Superior temporal gyrus (tissue), 1 donor: ENCODE data around the gene KIR3DL1.
A peak's percentile ranks its signal among the peaks of the same experiment; 100 is the strongest.
"Not testable (repeated sequence)": the region's sequence is repeated elsewhere in the genome, so short reads cannot be mapped to it uniquely, and the experiment has no call there.

ENCODE experiments used
- DNase-seq: peaks from one replicate; pipeline ENCODE4 v3.0.0-alpha.2; 2016; ENCODE audit errors: extremely low spot score

The KIR3DL1 gene

DNA sequence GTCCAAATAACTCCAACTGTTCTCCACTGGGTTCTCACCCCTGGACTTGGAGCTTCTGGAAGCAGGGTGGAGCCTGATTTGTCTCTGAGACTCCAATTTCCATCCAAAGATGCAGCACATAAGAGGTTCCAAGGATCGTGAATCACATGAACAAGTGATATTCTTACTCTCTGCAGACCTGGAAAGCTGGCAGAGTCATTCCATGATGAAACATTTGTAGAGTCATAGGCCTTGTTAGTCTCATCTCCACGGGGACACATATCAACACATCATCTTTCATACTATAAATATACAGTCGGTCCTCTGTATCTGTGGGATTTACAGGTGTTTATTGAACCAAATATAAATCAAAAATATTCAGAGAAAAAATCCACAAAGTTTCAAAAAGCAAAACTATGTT, 1.7 kb upstream of the KIR3DL1 start:
- not testable (repeated sequence) for DNase-seq

DNA sequence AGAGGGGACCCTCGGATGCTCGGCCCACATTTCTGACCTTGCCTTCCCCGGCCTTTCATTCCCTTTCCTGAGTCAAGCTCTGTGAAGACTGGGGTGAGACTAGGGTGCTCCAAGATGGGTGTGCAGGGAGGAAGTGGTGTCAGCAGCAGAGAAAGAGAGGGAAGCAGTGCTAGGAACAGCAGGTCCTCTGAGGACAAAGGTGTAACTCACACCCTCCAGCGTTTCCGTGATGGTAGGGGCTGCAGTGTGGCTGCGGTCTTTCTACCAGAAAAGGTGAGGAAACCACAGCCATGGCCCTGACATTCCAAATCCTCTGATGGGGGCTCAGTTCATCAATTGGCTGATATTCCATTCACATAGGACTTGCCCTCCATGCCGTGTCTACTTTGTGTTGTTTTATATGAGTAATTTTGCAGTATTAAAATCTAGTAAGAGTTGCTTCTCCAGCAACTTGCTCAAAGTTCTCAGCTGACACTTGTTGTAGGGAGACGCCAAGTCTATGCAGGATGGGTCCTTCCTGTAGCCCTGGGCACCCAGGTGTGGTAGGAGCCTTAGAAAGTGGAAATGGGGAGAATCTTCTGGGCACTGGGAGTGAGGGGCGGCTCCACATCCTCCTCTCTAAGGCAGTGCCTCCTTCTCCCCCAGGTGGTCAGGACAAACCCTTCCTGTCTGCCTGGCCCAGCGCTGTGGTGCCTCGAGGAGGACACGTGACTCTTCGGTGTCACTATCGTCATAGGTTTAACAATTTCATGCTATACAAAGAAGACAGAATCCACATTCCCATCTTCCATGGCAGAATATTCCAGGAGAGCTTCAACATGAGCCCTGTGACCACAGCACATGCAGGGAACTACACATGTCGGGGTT, 1.6 kb downstream of the KIR3DL1 start:
- DNase-seq, result no peak

DNA sequence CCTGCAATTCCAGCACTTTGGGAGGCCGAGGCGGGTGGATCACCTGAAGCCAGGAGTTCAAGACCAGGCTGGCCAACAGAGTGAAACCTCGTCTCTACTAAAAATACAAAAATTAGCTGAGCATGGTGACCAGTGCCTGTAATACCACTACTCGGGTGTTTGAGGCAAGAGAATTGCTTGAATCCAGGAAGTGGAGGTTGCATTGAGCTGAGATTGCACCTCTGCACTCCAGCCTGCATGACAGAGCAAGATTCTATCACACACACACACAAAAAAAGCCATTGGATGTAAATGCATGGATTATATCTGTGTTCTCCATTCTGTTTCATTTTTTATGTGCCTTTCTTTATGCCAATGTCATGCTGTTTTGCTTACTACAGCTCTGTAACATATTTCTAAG, 8.1 kb downstream of the KIR3DL1 start:
- DNase-seq, result not testable (repeated sequence)

DNA sequence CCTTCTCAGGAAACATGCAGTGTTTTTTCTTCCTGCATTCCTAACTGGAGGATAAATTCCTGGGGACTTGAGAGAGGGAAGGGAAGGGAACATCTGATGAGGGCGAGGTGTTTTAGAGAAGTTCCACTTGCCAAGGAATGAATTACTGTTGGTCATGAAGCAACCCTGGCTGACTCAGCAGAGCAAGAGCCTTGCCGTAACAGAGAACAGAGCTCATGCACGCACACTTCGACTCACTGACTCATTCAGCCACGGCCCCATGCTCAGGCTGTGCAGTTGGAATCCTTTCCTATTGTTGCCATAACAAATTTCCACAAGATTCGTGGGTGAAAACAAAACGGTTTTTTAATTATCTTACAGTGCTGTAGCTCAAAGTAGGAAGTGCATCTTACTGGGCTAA, 9.1 kb downstream of the KIR3DL1 start:
- DNase-seq, result not testable (repeated sequence)

DNA sequence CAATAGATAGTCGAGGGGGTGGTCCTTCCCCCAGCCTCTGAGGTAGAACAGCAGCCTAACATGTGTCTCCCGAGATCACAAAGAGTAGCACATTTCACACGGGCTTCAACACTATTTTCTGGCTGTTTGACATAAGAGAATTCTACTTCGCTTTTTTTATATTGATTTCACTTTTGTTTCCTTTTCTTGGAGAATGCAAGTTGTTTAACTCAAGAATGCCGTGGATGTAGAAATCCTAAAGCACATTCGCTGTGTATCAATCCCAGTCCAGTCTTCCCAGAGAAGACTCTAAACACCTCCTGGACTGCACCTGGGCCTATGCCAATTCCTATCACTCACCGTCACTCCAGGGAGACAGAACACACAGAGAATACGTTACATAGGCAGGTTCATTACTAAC, 11.8 kb downstream of the KIR3DL1 start:
- DNase-seq, result not testable (repeated sequence)

DNA sequence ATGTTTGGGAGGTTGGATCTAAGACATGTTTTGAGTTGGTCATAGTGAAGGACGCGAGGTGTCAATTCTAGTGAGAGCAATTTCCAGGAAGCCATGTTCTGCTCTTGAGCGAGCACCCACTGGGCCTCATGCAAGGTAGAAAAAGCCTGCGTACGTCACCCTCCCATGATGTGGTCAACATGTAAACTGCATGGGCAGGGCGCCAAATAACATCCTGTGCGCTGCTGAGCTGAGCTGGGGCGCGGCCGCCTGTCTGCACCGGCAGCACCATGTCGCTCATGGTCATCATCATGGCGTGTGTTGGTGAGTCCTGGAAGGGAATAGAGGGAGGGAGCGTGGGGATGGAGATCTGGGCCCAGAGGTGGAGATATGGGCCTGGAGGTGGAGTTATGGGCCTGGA, 16.2 kb downstream of the KIR3DL1 start, which contains the start of gene KIR2DS4:
KIR2DS4 (plus strand) TSS at position 181 of the 400 bp plus-strand sequence.
- DNase-seq, result not testable (repeated sequence)

DNA sequence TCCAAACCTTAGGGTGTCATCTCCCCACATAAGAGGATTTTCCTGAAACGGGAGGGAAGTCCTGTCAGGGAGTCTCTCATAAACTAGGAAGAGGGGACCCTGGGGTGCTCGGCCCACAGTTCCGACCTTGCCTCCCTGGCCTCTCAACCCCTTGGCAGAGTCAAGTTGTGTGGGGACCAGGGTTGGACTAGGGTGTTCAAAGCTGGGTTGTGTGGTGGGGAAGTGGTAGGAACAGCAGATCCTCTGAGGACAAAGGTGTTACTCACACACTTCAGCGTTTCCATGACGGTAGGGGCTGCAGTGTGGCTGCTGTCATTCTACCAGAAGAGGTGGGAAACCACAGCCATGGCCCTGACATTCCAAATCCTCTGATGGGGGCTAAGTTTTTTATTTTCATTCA, 18.9 kb downstream of the KIR3DL1 start:
- DNase-seq, result not testable (repeated sequence)

DNA sequence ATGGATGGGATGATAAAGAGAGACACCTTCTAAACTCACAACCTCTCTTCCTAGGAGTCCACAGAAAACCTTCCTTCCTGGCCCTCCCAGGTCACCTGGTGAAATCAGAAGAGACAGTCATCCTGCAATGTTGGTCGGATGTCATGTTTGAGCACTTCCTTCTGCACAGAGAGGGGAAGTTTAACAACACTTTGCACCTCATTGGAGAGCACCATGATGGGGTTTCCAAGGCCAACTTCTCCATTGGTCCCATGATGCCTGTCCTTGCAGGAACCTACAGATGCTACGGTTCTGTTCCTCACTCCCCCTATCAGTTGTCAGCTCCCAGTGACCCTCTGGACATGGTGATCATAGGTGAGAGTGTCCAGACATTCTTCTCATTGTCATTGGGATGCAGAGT, 21.3 kb downstream of the KIR3DL1 start:
- DNase-seq, result not testable (repeated sequence)

DNA sequence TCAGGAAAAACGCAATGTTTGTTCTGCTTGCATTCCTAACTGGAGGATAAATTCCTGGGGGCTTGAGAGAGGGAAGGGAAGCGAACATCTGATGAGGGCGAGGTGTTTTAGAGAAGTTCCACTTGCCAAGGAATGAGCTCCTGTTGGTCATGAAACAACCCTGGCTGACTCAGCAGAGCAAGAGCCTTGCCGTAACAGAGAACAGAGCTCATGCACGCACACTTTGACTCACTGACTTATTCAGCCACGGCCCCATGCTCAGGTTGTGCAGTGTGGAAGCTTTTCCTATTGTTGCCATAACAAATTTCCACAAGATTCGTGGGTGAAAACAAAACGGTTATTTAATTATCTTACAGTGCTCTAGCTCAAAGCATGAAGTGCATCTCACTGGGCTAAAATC, 26.9 kb downstream of the KIR3DL1 start:
- not testable (repeated sequence) for DNase-seq

DNA sequence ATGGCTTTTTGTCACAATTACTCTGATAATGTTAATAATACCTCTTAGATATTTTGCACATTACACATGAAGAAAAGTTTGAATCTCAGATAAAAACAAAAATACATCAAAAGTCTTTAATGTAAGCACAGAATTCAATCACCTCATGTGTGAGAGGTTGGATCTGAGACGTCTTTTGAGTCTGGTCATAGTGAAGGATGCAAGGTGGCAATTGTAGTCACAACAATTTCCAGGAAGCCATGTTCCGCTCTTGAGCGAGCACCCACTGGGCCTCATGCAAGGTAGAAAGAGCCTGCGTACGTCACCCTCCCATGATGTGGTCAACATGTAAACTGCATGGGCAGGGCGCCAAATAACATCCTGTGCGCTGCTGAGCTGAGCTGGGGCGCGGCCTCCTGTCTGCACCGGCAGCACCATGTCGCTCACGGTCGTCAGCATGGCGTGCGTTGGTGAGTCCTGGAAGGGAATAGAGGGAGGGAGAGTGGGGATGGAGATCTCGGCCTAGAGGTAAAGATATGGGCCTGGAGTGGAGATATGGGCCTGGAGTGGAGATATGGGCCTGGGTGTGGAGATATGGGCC, 33.9 kb downstream of the KIR3DL1 start, which contains the start of gene KIR3DL2:
KIR3DL2 (plus strand) TSS at position 383 of the 580 bp plus-strand sequence; CDS start at position 416, 33 bp downstream.
- not testable (repeated sequence) for DNase-seq

DNA sequence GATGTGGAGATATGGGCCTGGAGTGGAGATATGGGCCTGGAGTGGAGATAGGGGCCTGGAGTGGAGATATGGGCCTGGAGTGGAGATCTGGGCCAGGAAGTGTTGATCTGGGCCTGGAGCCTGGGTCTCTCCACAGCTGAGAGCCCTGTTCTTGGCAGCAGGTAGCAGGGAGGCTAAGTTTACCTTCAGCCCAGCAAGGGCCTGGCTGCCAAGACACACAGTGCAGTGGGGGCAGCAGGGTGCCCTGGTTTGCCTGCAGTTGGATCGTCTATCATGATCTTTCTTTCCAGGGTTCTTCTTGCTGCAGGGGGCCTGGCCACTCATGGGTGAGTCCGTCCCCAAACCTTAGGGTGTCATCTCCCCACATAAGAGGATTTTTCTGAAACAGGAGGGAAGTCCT, 34.7 kb downstream of the KIR3DL1 start:
- no peak for DNase-seq

DNA sequence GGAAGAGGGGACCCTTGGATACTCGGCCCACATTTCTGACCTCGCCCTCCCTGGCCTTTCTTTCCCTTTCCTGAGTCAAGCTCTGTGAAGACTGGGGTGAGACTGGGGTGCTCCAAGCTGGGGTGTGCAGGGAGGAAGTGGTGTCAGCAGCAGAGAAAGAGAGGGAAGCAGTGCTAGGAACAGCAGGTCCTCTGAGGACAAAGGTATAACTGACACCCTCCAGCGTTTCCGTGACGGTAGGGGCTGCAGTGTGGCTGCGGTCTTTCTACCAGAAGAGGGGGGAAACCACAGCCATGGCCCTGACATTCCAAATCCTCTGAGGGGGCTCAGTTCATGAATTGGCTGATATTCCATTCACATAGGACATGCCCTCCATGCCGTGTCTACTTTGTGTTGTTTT, 35.1 kb downstream of the KIR3DL1 start:
- DNase-seq, result no peak

DNA sequence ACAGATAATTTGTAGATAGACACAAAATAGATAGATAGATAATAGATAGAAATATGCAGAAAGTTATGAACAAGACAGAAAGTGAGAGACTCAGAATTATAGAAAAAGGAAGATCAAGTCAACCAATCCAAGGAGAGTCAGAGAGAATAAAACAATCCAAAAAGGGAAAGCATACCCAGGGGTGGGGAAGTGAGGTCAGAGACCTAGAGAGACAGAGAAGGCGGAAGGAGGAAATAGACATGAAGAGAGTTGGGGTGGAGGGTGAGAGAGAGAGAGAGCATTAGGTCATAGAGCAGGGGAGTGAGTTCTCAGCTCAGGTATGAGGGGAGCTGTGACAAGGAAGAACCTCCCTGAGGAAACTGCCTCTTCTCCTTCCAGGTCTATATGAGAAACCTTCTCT, 39.0 kb downstream of the KIR3DL1 start:
- DNase-seq, result not testable (repeated sequence)

DNA sequence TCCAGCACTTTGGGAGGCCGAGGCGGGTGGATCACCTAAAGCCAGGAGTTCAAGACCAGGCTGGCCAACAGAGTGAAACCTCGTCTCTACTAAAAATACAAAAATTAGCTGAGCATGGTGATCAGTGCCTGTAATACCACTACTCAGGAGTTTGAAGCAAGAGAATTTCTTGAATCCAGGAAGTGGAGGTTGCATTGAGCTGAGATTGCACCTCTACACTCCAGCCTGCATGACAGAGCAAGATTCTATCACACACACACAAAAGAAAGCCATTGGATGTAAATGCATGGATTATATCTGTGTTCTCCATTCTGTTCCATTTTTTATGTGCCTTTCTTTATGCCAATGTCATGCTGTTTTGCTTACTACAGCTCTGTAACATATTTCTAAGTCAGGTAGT, 42.2 kb downstream of the KIR3DL1 start:
- DNase-seq, result not testable (repeated sequence)

DNA sequence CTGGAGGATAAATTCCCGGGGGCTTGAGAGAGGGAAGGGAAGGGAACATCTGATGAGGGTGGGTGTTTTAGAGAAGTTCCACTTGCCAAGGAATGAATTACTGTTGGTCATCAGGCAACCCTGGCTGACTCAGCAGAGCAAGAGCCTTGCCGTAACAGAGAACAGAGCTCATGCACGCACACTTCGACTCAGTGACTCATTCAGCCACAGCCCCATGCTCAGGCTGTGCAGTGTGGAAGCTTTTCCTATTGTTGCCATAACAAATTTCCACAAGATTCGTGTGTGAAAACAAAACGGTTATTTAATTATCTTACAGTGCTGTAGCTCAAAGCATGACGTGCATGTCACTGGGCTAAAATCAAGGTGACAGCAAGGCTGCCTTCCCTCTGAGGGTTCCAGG, 43.2 kb downstream of the KIR3DL1 start:
- not testable (repeated sequence) for DNase-seq

DNA sequence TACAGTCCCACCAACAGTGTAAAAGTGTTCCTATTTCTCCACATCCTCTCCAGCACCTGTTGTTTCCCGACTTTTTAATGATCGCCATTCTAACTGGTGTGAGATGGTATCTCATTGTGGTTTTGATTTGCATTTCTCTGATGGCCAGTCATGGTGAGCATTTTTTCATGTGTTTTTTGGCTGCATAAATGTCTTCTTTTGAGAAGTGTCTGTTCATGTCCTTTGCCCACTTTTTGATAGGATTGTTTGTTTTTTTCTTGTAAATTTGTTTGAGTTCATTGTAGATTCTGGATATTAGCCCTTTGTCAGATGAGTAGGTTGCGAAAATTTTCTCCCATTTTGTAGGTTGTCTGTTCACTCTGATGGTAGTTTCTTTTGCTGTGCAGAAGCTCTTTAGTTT, 47.2 kb downstream of the KIR3DL1 start:
- not testable (repeated sequence) for DNase-seq

DNA sequence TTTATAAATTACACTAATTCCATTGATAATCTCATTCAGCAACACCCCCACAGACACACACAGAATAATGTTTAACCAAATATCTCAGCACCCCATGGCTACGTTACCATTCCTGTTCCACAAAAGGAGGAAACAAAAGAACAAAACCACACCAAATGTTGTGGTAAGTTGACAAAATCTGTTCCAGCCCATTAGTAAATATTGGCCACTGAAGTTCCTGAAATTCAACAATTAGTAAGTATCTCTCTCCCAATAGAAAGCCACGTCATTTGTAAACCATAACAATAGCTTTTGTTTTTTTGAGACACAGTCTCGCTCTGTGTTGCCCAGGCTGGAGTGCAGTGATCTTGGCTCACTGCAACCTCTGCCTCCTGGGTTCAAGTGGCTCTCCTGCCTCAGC, 55.4 kb downstream of the KIR3DL1 start:
- no peak for DNase-seq

DNA sequence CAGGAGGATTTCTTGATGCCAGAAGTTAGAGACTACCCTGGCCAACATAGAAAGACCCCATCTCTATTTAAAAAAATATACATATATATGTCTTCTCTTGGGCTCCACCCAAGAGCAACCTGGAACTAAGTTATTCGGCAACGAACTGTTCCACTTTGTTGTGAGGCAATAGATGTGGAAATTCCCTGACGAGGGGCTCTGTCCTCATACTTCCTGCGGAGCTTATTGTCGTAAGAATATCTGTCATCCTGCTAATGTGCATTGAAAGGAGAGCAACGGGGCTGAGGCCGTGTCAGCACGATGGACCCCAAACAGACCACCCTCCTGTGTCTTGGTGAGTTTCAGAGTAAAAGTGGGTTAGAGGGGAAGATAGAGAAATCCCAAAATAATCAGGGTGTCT, 57.7 kb downstream of the KIR3DL1 start, which contains the start of gene FCAR:
FCAR (plus strand) TSS at position 246 of the 400 bp plus-strand sequence; CDS start at position 301, 55 bp downstream.
- no peak for DNase-seq

DNA sequence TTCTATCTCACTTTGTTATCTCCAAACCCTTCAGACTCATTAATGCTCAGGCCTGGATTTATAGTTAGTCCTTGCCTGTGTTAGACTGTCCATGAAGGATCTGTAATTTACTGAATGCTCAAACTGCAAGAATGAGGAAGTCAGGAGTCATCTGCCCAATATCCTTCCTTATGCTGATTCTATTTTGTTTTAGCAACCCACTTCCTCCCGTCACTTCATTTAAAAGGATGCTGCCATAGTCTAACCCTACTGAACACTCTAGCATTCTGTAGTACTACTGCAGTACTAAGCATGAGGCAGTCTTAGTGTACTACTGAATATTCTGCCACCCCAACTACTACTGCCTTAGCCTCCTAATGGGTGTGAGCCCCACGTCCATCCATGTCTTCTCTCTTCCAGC, 59.2 kb downstream of the KIR3DL1 start:
- DNase-seq, result peak; percentile 10

DNA sequence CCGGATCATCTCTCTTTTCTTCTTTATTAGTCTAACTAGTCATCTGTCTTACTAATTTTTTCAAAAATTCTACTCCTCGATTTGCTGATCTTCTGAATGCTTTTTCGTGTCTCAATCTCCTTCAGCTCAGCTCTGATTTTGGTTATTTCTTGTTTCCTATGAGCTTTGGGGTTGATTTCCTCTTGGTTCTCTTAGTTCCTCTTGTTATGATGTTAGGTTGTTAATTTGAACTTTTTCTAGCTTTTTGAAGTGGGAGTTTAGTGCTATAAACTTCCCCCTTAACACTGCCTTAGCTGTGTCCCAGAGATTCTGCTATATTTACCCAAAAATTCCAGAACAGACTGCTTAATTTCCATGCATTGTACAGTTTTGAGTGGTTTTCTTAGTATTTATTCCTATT, 61.2 kb downstream of the KIR3DL1 start:
- DNase-seq, result no peak
